ENCODE results near the gene DAP. TPM values are rescaled to one million over a fixed set of nuclear protein-coding genes. Genes with fewer than 3 reads are reported as not detected.

Gene DAP
- total RNA-seq, 3 donors from 2014 or later = 60.8 to 63.8 (median 61.9) TPM

DNA sequence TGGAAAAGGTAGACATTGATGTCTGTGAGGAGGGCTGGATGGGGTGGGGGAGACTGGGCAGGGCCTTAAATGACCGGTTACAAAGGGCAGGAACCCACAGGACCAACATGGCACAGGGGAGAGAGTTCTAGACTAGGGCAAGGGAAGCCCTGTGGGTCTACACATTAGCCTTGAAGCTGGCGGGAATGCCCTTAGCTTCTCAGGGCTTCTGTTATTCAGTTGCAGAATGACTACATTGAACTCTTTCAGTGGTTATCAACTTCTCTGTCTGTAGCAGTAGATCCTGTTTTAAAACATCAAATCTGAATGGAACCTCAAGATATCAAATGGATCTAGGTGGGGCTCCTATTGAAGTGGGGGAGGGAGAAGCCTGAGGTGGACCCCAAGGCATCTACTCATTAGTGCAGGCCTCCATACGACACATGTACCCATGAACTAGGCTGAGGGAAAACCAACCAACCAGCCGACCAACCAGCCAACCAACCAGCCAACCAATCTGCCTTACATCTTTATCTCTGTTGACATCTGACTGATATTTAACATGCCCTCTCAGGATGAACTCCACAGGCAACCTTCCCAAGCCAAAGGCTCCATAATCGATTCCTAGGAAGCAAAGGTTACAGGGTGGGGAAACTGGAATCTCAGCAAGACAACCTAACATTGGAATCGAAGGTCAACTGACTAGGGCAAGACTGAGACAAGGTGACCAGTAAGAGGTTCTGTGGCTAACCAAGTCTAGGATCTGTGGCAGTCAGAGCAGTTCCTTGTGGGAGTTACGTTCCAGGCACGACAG lies 48.3 kb downstream of the DAP start:
- intact Hi-C loops (cut with DNase I; ENCODE audit: low total_unique reads) = no loop called here
- no peaks in the 10 kb centered on the region for H3K4me1 ChIP-seq
- no peak overlapping the region for H3K4me3 ChIP-seq
- H3K27me3 ChIP-seq = no peaks in the 10 kb centered on the region
- TF ChIP-seq POLR2A (IDR thresholded peaks at IDR 0.05) = no peak
- TF ChIP-seq, protein P1, sequence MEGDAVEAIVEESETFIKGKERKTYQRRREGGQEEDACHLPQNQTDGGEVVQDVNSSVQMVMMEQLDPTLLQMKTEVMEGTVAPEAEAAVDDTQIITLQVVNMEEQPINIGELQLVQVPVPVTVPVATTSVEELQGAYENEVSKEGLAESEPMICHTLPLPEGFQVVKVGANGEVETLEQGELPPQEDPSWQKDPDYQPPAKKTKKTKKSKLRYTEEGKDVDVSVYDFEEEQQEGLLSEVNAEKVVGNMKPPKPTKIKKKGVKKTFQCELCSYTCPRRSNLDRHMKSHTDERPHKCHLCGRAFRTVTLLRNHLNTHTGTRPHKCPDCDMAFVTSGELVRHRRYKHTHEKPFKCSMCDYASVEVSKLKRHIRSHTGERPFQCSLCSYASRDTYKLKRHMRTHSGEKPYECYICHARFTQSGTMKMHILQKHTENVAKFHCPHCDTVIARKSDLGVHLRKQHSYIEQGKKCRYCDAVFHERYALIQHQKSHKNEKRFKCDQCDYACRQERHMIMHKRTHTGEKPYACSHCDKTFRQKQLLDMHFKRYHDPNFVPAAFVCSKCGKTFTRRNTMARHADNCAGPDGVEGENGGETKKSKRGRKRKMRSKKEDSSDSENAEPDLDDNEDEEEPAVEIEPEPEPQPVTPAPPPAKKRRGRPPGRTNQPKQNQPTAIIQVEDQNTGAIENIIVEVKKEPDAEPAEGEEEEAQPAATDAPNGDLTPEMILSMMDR (IDR thresholded peaks at IDR 0.05) = no peak
- no peak for TF ChIP-seq POLR2AphosphoS5 (IDR thresholded peaks at IDR 0.05)
- no peaks in the 10 kb centered on the region for H3K36me3 ChIP-seq
- no peak for DNase-seq (ENCODE audit: low spot score in 2 of 2)
- no peak overlapping the region for H3K27ac ChIP-seq
- H3K9me3 ChIP-seq = no peaks in the 10 kb centered on the region

DNA sequence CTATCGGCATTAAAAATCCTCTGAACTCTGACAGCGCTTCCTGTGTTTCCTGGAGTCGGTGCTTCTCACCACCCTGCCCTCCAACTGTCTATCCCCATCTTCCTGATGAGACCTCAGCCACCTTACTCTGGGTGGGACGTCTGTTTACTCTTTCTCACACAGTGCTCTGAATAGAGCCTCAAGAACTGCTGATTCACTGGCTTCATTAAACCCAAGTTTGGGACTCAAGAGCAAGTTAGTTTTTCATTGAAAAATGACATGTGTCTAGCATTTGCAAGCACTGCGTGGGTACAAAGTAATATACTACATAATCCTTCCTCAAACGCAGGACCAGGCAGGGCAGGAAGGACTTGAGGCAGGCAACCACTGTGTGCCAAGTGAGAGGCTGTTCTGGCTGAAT lies 49.5 kb downstream of the DAP start:
- Histone ChIP-seq H3K9me3 (no peaks in the 10 kb centered on the region), H3K4me3 (no peak overlapping the region), H3K27me3 (no peaks in the 10 kb centered on the region), H3K27ac (no peak overlapping the region), H3K36me3 (no peaks in the 10 kb centered on the region), H3K4me1 (no peaks in the 10 kb centered on the region)
- intact Hi-C loops (cut with DNase I; ENCODE audit: low total_unique reads) = no loop called here
- DNase-seq (ENCODE audit: low spot score in 2 of 2) = no peak
- TF ChIP-seq POLR2AphosphoS5 (IDR thresholded peaks at IDR 0.05) (no peak), POLR2A (IDR thresholded peaks at IDR 0.05) (no peak)
- TF ChIP-seq, protein P1 (IDR thresholded peaks at IDR 0.05) = no peak

DNA sequence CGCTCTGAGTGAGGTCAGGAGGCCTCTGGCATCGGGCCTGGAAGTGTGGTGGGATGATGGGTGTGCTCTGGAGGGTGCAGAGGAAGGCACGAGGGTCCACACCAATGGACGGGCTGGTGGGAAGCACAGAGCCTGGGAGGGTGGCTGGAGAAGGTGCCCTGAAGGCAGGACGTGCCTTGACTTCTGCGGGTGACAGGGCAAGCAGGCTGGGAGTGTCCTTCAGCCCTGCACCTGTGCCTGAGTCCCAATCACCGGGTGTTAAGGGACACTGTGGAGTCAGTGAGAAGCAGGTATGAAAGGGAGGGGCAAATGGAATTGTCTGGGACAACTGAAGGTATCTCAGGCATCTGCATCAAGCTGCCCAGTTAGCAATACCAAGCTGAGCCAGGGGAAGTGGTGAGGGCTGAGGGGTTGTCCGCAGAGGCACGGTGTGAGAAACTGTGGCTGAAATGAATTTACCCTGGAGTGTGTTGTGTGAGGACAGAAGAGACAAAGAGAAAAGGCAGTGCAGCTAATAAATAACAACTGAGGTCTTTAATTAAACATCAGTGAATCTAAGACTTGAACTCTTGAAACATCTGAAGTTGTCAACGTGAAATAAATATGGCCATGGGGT lies 50.4 kb downstream of the DAP start:
- Histone ChIP-seq H3K36me3 (no peaks in the 10 kb centered on the region), H3K4me3 (no peak overlapping the region), H3K4me1 (no peaks in the 10 kb centered on the region), H3K27ac (peak overlapping the region; percentile 2 to 21), H3K9me3 (no peaks in the 10 kb centered on the region), H3K27me3 (no peaks in the 10 kb centered on the region)
- intact Hi-C loops (cut with DNase I; ENCODE audit: low total_unique reads) = no loop called here
- DNase-seq (ENCODE audit: low spot score in 2 of 2) = no peak
- no peak for TF ChIP-seq POLR2AphosphoS5 (IDR thresholded peaks at IDR 0.05)
- no peak for TF ChIP-seq POLR2A (IDR thresholded peaks at IDR 0.05)
- TF ChIP-seq, protein P1 (IDR thresholded peaks at IDR 0.05) = no peak

DNA sequence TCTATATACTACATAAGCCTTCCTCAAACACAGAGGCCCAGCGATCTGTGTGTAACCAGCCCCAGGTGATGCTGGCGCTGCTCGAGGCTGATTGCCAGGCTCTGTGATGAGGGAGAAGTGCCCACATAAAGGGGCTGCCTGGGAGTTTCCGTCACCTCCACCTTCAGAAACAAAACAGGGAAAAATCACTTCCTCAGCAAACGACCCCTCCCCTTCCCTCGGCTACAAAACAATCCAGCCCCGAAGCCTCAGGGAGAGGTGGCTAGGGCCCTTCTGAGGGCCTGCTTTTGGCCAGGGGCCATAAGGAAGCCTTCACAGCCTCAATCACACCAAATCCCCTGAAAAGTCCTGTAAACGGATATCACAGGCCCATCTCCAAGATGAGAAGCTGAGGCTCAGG lies 51.1 kb downstream of the DAP start:
- TF ChIP-seq, protein P1 (IDR thresholded peaks at IDR 0.05) = no peak
- no peak for TF ChIP-seq POLR2AphosphoS5 (IDR thresholded peaks at IDR 0.05)
- TF ChIP-seq POLR2A (IDR thresholded peaks at IDR 0.05) = no peak
- H3K27ac ChIP-seq = peak overlapping the region; percentile 2 to 21
- intact Hi-C loops (cut with DNase I; ENCODE audit: low total_unique reads) = no loop called here
- DNase-seq (ENCODE audit: low spot score in 2 of 2) = no peak
- no peaks in the 10 kb centered on the region for H3K4me1 ChIP-seq
- no peaks in the 10 kb centered on the region for H3K27me3 ChIP-seq
- no peaks in the 10 kb centered on the region for H3K9me3 ChIP-seq
- H3K4me3 ChIP-seq = no peak overlapping the region
- H3K36me3 ChIP-seq = no peaks in the 10 kb centered on the region

DNA sequence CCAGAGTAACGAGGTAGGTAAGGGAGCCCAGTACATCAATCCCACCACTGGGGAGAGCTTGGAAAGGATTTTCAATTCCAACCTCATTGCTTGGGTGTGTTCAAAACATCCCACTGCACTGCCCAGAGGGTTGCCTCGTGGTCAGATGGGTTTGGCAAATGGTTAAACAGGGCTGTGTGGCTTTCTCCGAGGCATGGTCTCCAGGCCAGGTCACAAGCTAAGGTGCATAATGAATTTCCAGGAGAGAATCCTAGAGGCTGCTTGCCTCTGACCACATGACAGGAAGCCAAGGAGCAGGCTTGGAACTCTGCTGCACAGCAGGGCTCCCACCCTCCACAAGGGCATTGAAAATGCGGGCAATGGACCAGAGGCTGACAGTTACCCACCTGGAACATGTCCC lies 51.6 kb downstream of the DAP start:
- Histone ChIP-seq H3K36me3 (no peaks in the 10 kb centered on the region), H3K4me1 (peaks cover 0 to 4% of the 10 kb centered on the region in 2 donors), H3K27me3 (no peaks in the 10 kb centered on the region), H3K27ac (no peak overlapping the region), H3K4me3 (no peak overlapping the region), H3K9me3 (no peaks in the 10 kb centered on the region)
- DNase-seq (ENCODE audit: low spot score in 2 of 2) = no peak
- no peak for TF ChIP-seq POLR2AphosphoS5 (IDR thresholded peaks at IDR 0.05)
- TF ChIP-seq, protein P1 (IDR thresholded peaks at IDR 0.05) = no peak
- TF ChIP-seq POLR2A (IDR thresholded peaks at IDR 0.05) = no peak
- intact Hi-C loops (cut with DNase I; ENCODE audit: low total_unique reads) = no loop called here
